Prostate gland (tissue), 2 donors: Measurements from ENCODE around the gene OAT.
"Not testable (repeated sequence)": the region's sequence is repeated elsewhere in the genome, so short reads cannot be mapped to it uniquely, and the experiment has no call there.

Experiments used
- CTCF ChIP-seq, 4 experiments: fragments of 200-600 bp in 2 of 4; fragments of 450-650 bp in 2 of 4; sonication (generic) in 2 of 4; IDR thresholded peaks; 1 replicate in 3 of 4; 2 replicates in 1 of 4; pipeline ENCODE4 v1.5.1; 2016 to 2019; ENCODE audit warnings: antibody characterized with exemption in 4 of 4, mild to moderate bottlenecking in 2 of 4, moderate library complexity in 2 of 4
- POLR2A ChIP-seq: fragments of 450-650 bp; IDR thresholded peaks from one replicate; pipeline ENCODE4 v1.6.1; 2016; ENCODE audit warnings: antibody characterized with exemption, mild to moderate bottlenecking
- POLR2AphosphoS5 ChIP-seq: sonication (generic); formaldehyde crosslinking; IDR thresholded peaks from one replicate; pipeline ENCODE4 v1.6.1; 2017; ENCODE audit warnings: antibody characterized with exemption

- not testable (repeated sequence) for TF ChIP-seq POLR2A; CTCF (IDR thresholded peaks at IDR 0.05); POLR2AphosphoS5
Measured at GRCh38 chr10:124369533-124369932, 49.2 kb downstream of the OAT start.
